Smooth muscle cell (in vitro differentiated cells): ENCODE measurements around the gene PTPRF. TPM values are rescaled to one million over a fixed set of nuclear protein-coding genes. Genes with fewer than 3 reads are reported as not detected.

ENCODE experiments used
- DNase-seq: peaks from one replicate; lab custom pipeline; 2025; ENCODE audit not compliant: unreplicated experiment; lab: John Stamatoyannopoulos, UW
- H2AFZ ChIP-seq: fragments of 200-600 bp; sonication (generic); 2 replicates; pipeline ENCODE4 v1.6.0; 2016; ENCODE audit warnings: antibody characterized with exemption, low read depth, mild to moderate bottlenecking
- H3F3A ChIP-seq: fragments of 200-600 bp; sonication (generic); 2 replicates; pipeline ENCODE4 v1.6.0; 2017; ENCODE audit warnings: antibody characterized with exemption, low read depth
- H3K27ac ChIP-seq: fragments of 200-600 bp; sonication (generic); 2 replicates; pipeline ENCODE4 v1.5.1; 2016; ENCODE audit warnings: low read depth, mild to moderate bottlenecking
- H3K27me3 ChIP-seq: fragments of 200-600 bp; sonication (generic); 2 replicates; pipeline ENCODE4 v1.6.1; 2016; ENCODE audit warnings: low read depth, mild to moderate bottlenecking
- H3K36me3 ChIP-seq: fragments of 200-600 bp; sonication (generic); 2 replicates; pipeline ENCODE4 v1.5.1; 2016; ENCODE audit warnings: low read depth
- H3K4me1 ChIP-seq: fragments of 200-600 bp; sonication (generic); 2 replicates; pipeline ENCODE4 v1.5.1; 2016; ENCODE audit warnings: low read depth
- H3K4me2 ChIP-seq: fragments of 200-600 bp; sonication (generic); 2 replicates; pipeline ENCODE4 v1.6.0; 2016; ENCODE audit warnings: mild to moderate bottlenecking
- H3K4me3 ChIP-seq: fragments of 200-600 bp; sonication (generic); 2 replicates; pipeline ENCODE4 v1.5.1; 2016; ENCODE audit warnings: mild to moderate bottlenecking
- H3K79me2 ChIP-seq: fragments of 200-600 bp; sonication (generic); 2 replicates; pipeline ENCODE4 v1.6.0; 2016; ENCODE audit warnings: low read depth, mild to moderate bottlenecking
- H3K9ac ChIP-seq: fragments of 200-600 bp; sonication (generic); 2 replicates; pipeline ENCODE4 v1.6.0; 2016; ENCODE audit warnings: low read depth
- H3K9me3 ChIP-seq: fragments of 200-600 bp; sonication (generic); replicated peaks from 2 replicates; pipeline ENCODE4 v1.5.1; 2016; ENCODE audit warnings: low read depth
- H4K20me1 ChIP-seq: fragments of 200-600 bp; sonication (generic); 2 replicates; pipeline ENCODE4 v1.6.0; 2016; ENCODE audit warnings: low read depth
- WGBS: methylation state at CpG from one replicate; pipeline ENCODE4 v1.1.7; 2016; ENCODE audit warnings: low lambda C conversion rate; 5-methylcytosine and 5-hydroxymethylcytosine counted together
- polyA plus RNA-seq: library from polyadenylated mRNA; unstranded; fragments of >200 nt; fragmentation: Nextera tagmentation; extraction: Ambion mirVana; gene quantifications from 2 replicates; pipeline ENCODE4 v1.2.1, GENCODE V29; 2016
- total RNA-seq: library from RNA; depleted of rRNA; stranded (reverse); fragments of >200 nt; gene quantifications from 2 replicates; pipeline ENCODE4 v1.2.3, GENCODE V29; 2014
- TF ChIP-seq, protein P1 (sequence below): fragments of 200-600 bp; sonication (generic); IDR thresholded peaks from 2 replicates; pipeline ENCODE4 v1.5.1; 2017; ENCODE audit warnings: borderline replicate concordance, mild to moderate bottlenecking, antibody characterized with exemption; ENCODE audit not compliant: insufficient read depth, poor library complexity, severe bottlenecking

Gene PTPRF
- total and polyA plus RNA-seq, 2 experiments from 2014 or later, result 39.9 to 71.0 TPM

DNA sequence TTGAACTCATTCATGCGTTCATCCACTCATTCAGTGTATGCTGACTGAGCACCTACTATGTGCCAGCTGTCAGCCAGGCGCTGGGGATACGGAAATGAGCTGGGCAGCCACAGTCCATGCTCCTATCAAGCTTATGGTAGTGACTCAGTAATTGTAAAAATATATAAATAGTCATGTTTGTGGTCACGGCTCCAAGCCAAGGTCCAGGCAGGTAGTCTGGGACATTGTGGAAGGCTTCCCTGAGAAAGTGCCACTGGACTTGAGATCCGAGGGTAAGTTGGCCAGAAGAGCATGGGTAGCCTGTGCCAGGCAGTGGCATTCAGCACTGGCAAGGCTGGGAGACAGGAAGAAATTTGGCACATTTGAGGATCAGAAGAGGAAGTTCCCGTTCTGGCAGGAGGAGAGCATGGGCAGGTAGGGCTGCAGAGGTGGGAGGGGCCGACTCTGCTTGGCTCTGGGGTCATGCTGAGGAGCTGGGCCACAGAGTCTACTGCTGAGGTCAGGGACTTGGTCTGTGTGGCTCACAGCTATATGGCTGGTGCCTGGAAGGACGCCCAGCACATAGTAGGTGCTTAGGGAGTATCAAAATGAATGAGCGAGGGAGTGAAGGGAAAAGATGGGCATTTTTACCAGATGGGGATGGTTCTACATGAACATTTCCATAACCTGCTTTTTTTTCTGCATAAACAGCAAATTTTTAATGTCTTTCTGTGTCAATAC is 6.9 kb downstream of the PTPRF start:
- peaks cover 7% of the 10 kb centered on the region for H3K4me1 ChIP-seq
- H3K4me2 ChIP-seq, result no peak overlapping the region
- H3K9me3 ChIP-seq, result no peaks in the 10 kb centered on the region
- H3K27ac ChIP-seq, result no peak overlapping the region
- H3K79me2 ChIP-seq, result peaks cover 52% of the 10 kb centered on the region
- 92% methylated on average over 9 of the region's 9 CpGs for WGBS
- TF ChIP-seq, protein P1, sequence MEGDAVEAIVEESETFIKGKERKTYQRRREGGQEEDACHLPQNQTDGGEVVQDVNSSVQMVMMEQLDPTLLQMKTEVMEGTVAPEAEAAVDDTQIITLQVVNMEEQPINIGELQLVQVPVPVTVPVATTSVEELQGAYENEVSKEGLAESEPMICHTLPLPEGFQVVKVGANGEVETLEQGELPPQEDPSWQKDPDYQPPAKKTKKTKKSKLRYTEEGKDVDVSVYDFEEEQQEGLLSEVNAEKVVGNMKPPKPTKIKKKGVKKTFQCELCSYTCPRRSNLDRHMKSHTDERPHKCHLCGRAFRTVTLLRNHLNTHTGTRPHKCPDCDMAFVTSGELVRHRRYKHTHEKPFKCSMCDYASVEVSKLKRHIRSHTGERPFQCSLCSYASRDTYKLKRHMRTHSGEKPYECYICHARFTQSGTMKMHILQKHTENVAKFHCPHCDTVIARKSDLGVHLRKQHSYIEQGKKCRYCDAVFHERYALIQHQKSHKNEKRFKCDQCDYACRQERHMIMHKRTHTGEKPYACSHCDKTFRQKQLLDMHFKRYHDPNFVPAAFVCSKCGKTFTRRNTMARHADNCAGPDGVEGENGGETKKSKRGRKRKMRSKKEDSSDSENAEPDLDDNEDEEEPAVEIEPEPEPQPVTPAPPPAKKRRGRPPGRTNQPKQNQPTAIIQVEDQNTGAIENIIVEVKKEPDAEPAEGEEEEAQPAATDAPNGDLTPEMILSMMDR, result no peak
- no peaks in the 10 kb centered on the region for H3F3A ChIP-seq
- H3K9ac ChIP-seq, result no peak overlapping the region
- no peak overlapping the region for H3K4me3 ChIP-seq
- no peak overlapping the region for H2AFZ ChIP-seq
- no peaks in the 10 kb centered on the region for H3K36me3 ChIP-seq
- no peak for DNase-seq
- H3K27me3 ChIP-seq, result no peaks in the 10 kb centered on the region
- peaks cover 89% of the 10 kb centered on the region for H4K20me1 ChIP-seq

GRCh38 chr1:43538143-43538487 is 7.4 kb downstream of the PTPRF start:
- 92% methylated on average over 3 of the region's 3 CpGs for WGBS
- Histone ChIP-seq H3K9me3 (no peaks in the 10 kb centered on the region), H2AFZ (no peak overlapping the region), H3K9ac (no peak overlapping the region), H3K27me3 (no peaks in the 10 kb centered on the region), H3K27ac (no peak overlapping the region), H3K36me3 (no peaks in the 10 kb centered on the region), H3K4me2 (no peak overlapping the region), H3K4me1 (peaks cover 2% of the 10 kb centered on the region), H3K4me3 (no peak overlapping the region), H3F3A (no peaks in the 10 kb centered on the region), H4K20me1 (peaks cover 89% of the 10 kb centered on the region), H3K79me2 (peaks cover 50% of the 10 kb centered on the region)
- TF ChIP-seq, protein P1, result no peak
- DNase-seq, result no peak

GRCh38 chr1:43538969-43539368 is 8.3 kb downstream of the PTPRF start:
- Histone ChIP-seq H3F3A (no peaks in the 10 kb centered on the region), H3K4me1 (no peaks in the 10 kb centered on the region), H3K27me3 (no peaks in the 10 kb centered on the region), H2AFZ (no peak overlapping the region), H3K9me3 (no peaks in the 10 kb centered on the region), H3K79me2 (peaks cover 50% of the 10 kb centered on the region), H4K20me1 (peaks cover 89% of the 10 kb centered on the region), H3K4me2 (no peak overlapping the region), H3K36me3 (no peaks in the 10 kb centered on the region), H3K4me3 (no peak overlapping the region), H3K27ac (no peak overlapping the region), H3K9ac (no peak overlapping the region)
- TF ChIP-seq, protein P1, result no peak
- DNase-seq, result no peak
- WGBS, result 93% methylated on average over 4 of the region's 4 CpGs
